ENCODE measurements around the gene OLFM1. TPM values are rescaled to one million over a fixed set of nuclear protein-coding genes. Genes with fewer than 3 reads are reported as not detected.
"Not testable (repeated sequence)": the region's sequence is repeated elsewhere in the genome, so short reads cannot be mapped to it uniquely, and the experiment has no call there.

OLFM1 gene
- total RNA-seq, 1 donor from 2014 or later = 47.8 TPM

GRCh38 chr9:135131488-135131887 lies 44.0 kb downstream of the OLFM1 start:
- no peak for DNase-seq (ENCODE audit: low spot score)

GRCh38 chr9:135132008-135132407 lies 44.5 kb downstream of the OLFM1 start:
- no peak for DNase-seq (ENCODE audit: low spot score)

- DNase-seq (ENCODE audit: low spot score) = no peak
These were observed 47.0 kb downstream of the OLFM1 start for GRCh38 chr9:135134268-135135022.

GRCh38 chr9:135135171-135135928 lies 47.9 kb downstream of the OLFM1 start:
- no peak for DNase-seq (ENCODE audit: low spot score)

- no peak for DNase-seq (ENCODE audit: low spot score)
These were observed 48.5 kb downstream of the OLFM1 start for GRCh38 chr9:135135929-135136315.

GRCh38 chr9:135136481-135136880 lies 49.0 kb downstream of the OLFM1 start:
- no peak for DNase-seq (ENCODE audit: low spot score)

GRCh38 chr9:135136991-135137832 lies 49.7 kb downstream of the OLFM1 start:
- no peak for DNase-seq (ENCODE audit: low spot score)

- DNase-seq (ENCODE audit: low spot score) = no peak
These were observed 50.8 kb downstream of the OLFM1 start for GRCh38 chr9:135138078-135138855.

- DNase-seq (ENCODE audit: low spot score) = no peak
These were observed 52.0 kb downstream of the OLFM1 start for GRCh38 chr9:135139366-135139959.

GRCh38 chr9:135141183-135141774 lies 53.8 kb downstream of the OLFM1 start:
- DNase-seq (ENCODE audit: low spot score) = no peak

- DNase-seq (ENCODE audit: low spot score) = no peak
These were observed 57.2 kb downstream of the OLFM1 start for GRCh38 chr9:135144581-135145170.

GRCh38 chr9:135145312-135145711 lies 57.8 kb downstream of the OLFM1 start:
- DNase-seq (ENCODE audit: low spot score) = no peak

- DNase-seq (ENCODE audit: low spot score) = no peak
These were observed 58.8 kb downstream of the OLFM1 start for GRCh38 chr9:135146241-135146640.

GRCh38 chr9:135146766-135147473 lies 59.5 kb downstream of the OLFM1 start:
- no peak for DNase-seq (ENCODE audit: low spot score)

- DNase-seq (ENCODE audit: low spot score) = no peak
These were observed 60.0 kb downstream of the OLFM1 start for GRCh38 chr9:135147474-135147805.

GRCh38 chr9:135147938-135148337 lies 60.5 kb downstream of the OLFM1 start:
- DNase-seq (ENCODE audit: low spot score) = no peak

GRCh38 chr9:135148386-135148785 lies 60.9 kb downstream of the OLFM1 start:
- no peak for DNase-seq (ENCODE audit: low spot score)

GRCh38 chr9:135149901-135150300 lies 62.4 kb downstream of the OLFM1 start:
- DNase-seq (ENCODE audit: low spot score) = not testable (repeated sequence)

- no peak for DNase-seq (ENCODE audit: low spot score)
These were observed 63.5 kb downstream of the OLFM1 start for GRCh38 chr9:135150981-135151380.

Measured in ureter (tissue), 1 donor.